Ovary (tissue), 3 donors: Measurements from ENCODE around the gene TUBB6.

Source experiments
- CTCF ChIP-seq, 3 donors: fragments of 450-650 bp in 2 of 3; fragments of 200-600 bp in 1 of 3; IDR thresholded peaks; one replicate each; pipeline versions ENCODE4 v1.5.1 to v1.8.0; 2016 to 2022; ENCODE audit warnings: antibody characterized with exemption in 3 of 3, mild to moderate bottlenecking in 1 of 3
- EP300 ChIP-seq: sonication (generic); formaldehyde crosslinking; IDR thresholded peaks from one replicate; pipeline ENCODE4 v1.6.1; 2017; ENCODE audit warnings: antibody characterized with exemption
- POLR2A ChIP-seq: fragments of 450-650 bp; IDR thresholded peaks from one replicate; pipeline ENCODE4 v1.6.1; 2017; ENCODE audit warnings: antibody characterized with exemption, mild to moderate bottlenecking, moderate library complexity
- donor health status: DM: no; HTN: no; CAD: no.

DNA sequence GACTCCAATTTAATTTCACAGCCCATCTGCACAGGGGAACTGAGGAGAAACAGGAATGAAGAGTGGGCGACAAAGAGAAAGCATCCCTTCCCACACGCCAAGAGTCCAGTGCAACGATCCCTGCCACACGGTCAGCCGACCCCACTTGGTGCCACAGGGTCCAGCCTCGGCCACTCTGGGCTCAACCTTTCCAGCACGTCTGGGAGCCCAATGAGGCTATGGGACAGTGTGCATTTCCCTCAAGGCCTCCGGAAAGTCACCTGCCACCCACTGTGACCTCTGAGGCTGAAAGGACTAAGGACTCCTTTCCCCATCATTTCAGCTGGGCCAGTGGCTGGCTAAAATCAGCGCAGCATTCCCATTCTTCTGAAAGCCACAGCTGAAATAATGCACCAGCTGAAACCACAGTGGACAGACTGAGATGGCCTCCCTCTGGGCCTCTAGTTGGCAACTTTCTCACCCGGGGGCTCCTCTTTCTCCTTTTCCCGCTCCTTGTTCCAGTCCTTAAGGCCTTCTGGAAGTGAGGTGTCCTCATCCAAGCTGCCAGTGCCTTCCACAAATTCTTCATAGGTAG lies 21.2 kb downstream of the TUBB6 start:
- TF ChIP-seq POLR2A (no peak), CTCF (IDR thresholded peaks at IDR 0.05) (no peak), EP300 (no peak)
